Muscle layer of colon (tissue), 2 donors: Measurements from ENCODE around the gene TPP1.

Experiments used
- H3K27ac ChIP-seq: one replicate; pipeline ENCODE4 v1.7.0; 2013; ENCODE audit warnings: low read depth, mild to moderate bottlenecking, low read length, moderate library complexity
- H3K27me3 ChIP-seq, 2 donors: one replicate each; pipeline ENCODE4 v1.7.0; 2013; ENCODE audit warnings: low read length in 2 of 2, mild to moderate bottlenecking in 2 of 2; ENCODE audit not compliant: insufficient read depth in 2 of 2, control insufficient read depth in 1 of 2
- H3K36me3 ChIP-seq: one replicate; pipeline ENCODE4 v1.7.0; 2013; ENCODE audit warnings: mild to moderate bottlenecking, low read length; ENCODE audit not compliant: insufficient read depth
- H3K4me1 ChIP-seq: one replicate; pipeline ENCODE4 v1.7.0; 2013; ENCODE audit warnings: mild to moderate bottlenecking, low read length; ENCODE audit not compliant: insufficient read depth
- H3K4me3 ChIP-seq, 2 donors: one replicate each; pipeline ENCODE4 v1.7.0; 2013; ENCODE audit warnings: low read length in 2 of 2, low read depth in 1 of 2, mild to moderate bottlenecking in 1 of 2, moderate library complexity in 1 of 2
- H3K9ac ChIP-seq: one replicate; pipeline ENCODE4 v1.7.0; 2013; ENCODE audit warnings: low read length
- H3K9me3 ChIP-seq: one replicate; pipeline ENCODE4 v1.7.0; 2013; ENCODE audit warnings: mild to moderate bottlenecking, low read length
- donor health status: abdominal sarcoma.
- donor health status: Adenocarcinoma of cecum.

The TPP1 gene

GRCh38 chr11:6576471-6577373 lies 42.5 kb downstream of the TPP1 start:
- Histone ChIP-seq H3K36me3 (no peaks in the 10 kb centered on the region), H3K4me1 (peaks cover 38% of the 10 kb centered on the region), H3K27me3 (no peaks in the 10 kb centered on the region), H3K4me3 (no peak overlapping the region), H3K9me3 (no peaks in the 10 kb centered on the region), H3K27ac (peak overlapping the region; percentile 79), H3K9ac (no peak overlapping the region)

- H3K27me3 ChIP-seq: no peaks in the 10 kb centered on the region
- H3K27ac ChIP-seq: peak overlapping the region; percentile 30
- no peaks in the 10 kb centered on the region for H3K36me3 ChIP-seq
- no peak overlapping the region for H3K9ac ChIP-seq
- no peaks in the 10 kb centered on the region for H3K9me3 ChIP-seq
- peaks cover 42% of the 10 kb centered on the region for H3K4me1 ChIP-seq
- no peak overlapping the region for H3K4me3 ChIP-seq
Measured at GRCh38 chr11:6574816-6575715, 44.2 kb downstream of the TPP1 start.

DNA sequence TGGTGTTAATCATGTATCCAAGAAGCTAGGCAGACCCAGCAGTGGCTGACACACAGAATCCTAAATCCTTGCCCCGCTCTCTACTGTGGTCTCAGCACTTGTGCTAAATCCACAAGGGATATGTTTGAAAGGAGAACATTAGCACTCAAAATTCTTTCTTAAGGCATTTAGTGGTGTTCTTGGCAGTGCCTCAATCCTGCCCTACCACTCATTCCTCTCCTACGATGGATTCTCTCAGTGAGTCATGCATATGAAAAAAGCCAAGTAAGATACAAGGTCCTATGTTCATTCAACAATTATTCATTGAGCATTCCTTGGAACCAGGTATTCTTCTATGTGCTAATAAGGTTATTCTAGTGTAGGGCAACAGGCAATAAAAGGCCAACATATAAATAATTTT lies 47.0 kb downstream of the TPP1 start:
- H3K36me3 ChIP-seq: no peaks in the 10 kb centered on the region
- H3K4me1 ChIP-seq: peaks cover 40% of the 10 kb centered on the region
- no peak overlapping the region for H3K9ac ChIP-seq
- H3K9me3 ChIP-seq: no peaks in the 10 kb centered on the region
- peak overlapping the region in 1 of 2 donors; percentile 18 for H3K4me3 ChIP-seq
- no peaks in the 10 kb centered on the region for H3K27me3 ChIP-seq
- H3K27ac ChIP-seq: no peak overlapping the region

DNA sequence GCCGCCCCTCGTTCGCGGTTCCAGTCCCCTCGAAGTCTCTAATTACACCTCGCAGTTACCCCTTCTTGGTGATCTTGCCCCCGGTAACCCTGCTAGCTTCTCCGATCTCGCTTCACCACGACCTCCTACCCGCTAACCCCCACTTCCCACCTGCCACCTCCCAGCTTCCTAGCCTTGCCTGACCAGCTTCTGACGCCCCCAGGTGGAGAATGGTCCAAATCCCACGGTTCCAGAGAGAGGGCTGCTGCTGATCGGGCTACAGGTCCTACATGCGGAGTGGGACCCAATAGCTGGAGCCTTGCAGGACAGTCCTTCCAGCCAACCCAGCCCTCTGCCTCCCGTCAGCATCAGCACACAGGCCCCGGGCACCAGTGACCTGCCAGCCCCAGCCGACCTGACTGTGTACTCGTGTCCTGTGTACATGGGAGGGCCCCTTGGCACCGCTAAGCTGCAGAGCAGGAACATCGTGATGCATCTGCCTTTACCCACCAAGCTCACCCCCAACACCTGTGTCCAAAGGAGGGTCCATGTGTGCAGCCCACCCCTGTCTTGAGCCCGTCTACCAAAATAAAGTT lies 47.7 kb downstream of the TPP1 start:
- peak overlapping the region in 1 of 2 donors; percentile 18 for H3K4me3 ChIP-seq
- no peaks in the 10 kb centered on the region for H3K9me3 ChIP-seq
- no peak overlapping the region for H3K9ac ChIP-seq
- H3K36me3 ChIP-seq: no peaks in the 10 kb centered on the region
- no peak overlapping the region for H3K27ac ChIP-seq
- H3K4me1 ChIP-seq: peaks cover 33% of the 10 kb centered on the region
- no peaks in the 10 kb centered on the region for H3K27me3 ChIP-seq

DNA sequence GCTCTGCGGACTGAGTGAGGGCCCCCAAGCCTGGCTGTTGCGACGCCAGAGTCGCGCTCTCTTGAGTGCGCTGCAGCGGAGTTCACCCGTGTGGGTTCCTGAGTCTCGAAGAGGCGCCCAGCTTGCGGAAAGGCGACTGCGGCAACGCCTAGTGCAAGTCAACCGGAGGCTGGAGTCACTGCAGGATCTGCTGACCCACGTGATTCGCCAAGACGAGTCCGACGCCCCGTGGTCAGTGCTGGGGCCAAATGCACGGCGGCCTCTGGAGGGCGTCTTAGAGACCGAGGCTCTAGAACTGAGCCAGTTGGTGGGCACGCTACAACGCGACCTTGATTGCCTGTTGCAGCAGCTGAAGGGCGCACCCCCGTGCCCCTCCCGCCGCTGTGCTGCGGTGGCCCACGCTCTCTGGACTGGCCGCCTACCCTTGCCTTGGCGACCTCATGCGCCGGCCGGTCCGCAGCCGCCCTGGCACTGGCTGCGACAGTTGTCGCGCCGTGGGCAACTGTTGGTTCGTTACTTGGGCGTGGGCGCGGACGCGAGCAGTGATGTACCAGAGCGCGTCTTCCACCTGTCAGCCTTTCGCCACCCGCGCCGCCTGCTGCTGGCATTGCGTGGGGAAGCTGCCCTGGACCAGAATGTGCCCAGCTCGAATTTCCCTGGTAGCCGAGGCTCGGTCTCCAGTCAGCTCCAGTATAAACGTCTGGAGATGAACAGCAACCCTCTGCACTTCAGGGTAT lies 48.4 kb downstream of the TPP1 start:
- H3K9ac ChIP-seq: no peak overlapping the region
- no peaks in the 10 kb centered on the region for H3K27me3 ChIP-seq
- no peaks in the 10 kb centered on the region for H3K9me3 ChIP-seq
- H3K4me3 ChIP-seq: peak overlapping the region; percentile 10 to 18
- H3K36me3 ChIP-seq: no peaks in the 10 kb centered on the region
- H3K4me1 ChIP-seq: peaks cover 27% of the 10 kb centered on the region
- no peak overlapping the region for H3K27ac ChIP-seq

DNA sequence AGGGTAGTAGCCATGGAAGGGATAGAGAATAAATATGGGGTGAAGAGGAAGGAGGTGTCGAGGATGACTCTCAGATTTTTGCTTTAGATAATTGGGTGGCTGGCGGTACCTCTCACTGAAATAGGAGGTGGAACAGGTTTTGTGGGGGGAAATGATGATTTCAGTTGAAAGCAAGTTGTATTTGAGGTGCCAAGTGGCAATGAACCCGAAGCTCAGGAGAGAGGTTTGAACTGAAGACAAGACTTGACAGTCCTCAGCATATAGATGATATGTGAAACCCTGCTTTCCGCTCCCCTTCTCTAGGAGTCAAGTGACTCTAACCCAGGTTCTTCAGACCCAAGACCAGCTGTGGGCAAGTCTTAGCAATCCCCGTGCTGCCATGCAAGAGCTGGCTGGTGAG lies 49.5 kb downstream of the TPP1 start:
- H3K9me3 ChIP-seq: no peaks in the 10 kb centered on the region
- peaks cover 16% of the 10 kb centered on the region for H3K4me1 ChIP-seq
- no peaks in the 10 kb centered on the region for H3K27me3 ChIP-seq
- no peak overlapping the region for H3K9ac ChIP-seq
- no peak overlapping the region for H3K27ac ChIP-seq
- H3K4me3 ChIP-seq: no peak overlapping the region
- no peaks in the 10 kb centered on the region for H3K36me3 ChIP-seq

- no peak overlapping the region for H3K27ac ChIP-seq
- H3K36me3 ChIP-seq: no peaks in the 10 kb centered on the region
- no peaks in the 10 kb centered on the region for H3K27me3 ChIP-seq
- peaks cover 16% of the 10 kb centered on the region for H3K4me1 ChIP-seq
- H3K4me3 ChIP-seq: no peak overlapping the region
- H3K9ac ChIP-seq: no peak overlapping the region
- H3K9me3 ChIP-seq: no peaks in the 10 kb centered on the region
Measured at GRCh38 chr11:6568191-6568918, 50.9 kb downstream of the TPP1 start.

DNA sequence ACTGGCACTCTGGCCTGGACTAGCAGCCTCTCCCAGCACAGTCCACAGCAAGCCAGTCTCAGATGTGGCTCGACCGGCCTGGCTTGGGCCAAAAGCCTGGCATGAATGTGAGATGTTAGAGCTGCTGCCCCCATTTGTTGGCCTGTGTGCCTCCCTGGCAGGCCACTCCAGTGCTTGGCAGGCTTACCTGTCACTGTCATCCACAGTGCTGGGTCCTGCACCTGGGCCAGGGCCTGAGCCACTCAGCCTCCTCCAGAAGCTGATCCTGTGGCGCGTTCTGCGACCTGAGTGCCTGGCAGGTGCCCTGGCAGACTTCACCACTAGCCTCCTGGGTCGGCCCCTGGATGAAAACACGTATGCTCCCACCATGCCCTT lies 51.9 kb downstream of the TPP1 start:
- H3K4me1 ChIP-seq: peaks cover 16% of the 10 kb centered on the region
- H3K36me3 ChIP-seq: no peaks in the 10 kb centered on the region

GRCh38 chr11:6566704-6567370 lies 52.4 kb downstream of the TPP1 start:
- Histone ChIP-seq H3K36me3 (no peaks in the 10 kb centered on the region), H3K4me3 (no peak overlapping the region), H3K9me3 (no peaks in the 10 kb centered on the region), H3K27ac (no peak overlapping the region), H3K27me3 (no peaks in the 10 kb centered on the region), H3K4me1 (peaks cover 12% of the 10 kb centered on the region), H3K9ac (no peak overlapping the region)

More for the DNA sequence above, 51.9 kb downstream of the TPP1 start:
- Histone ChIP-seq H3K9ac (no peak overlapping the region), H3K4me3 (no peak overlapping the region), H3K27ac (no peak overlapping the region), H3K9me3 (no peaks in the 10 kb centered on the region), H3K27me3 (no peaks in the 10 kb centered on the region)

DNA sequence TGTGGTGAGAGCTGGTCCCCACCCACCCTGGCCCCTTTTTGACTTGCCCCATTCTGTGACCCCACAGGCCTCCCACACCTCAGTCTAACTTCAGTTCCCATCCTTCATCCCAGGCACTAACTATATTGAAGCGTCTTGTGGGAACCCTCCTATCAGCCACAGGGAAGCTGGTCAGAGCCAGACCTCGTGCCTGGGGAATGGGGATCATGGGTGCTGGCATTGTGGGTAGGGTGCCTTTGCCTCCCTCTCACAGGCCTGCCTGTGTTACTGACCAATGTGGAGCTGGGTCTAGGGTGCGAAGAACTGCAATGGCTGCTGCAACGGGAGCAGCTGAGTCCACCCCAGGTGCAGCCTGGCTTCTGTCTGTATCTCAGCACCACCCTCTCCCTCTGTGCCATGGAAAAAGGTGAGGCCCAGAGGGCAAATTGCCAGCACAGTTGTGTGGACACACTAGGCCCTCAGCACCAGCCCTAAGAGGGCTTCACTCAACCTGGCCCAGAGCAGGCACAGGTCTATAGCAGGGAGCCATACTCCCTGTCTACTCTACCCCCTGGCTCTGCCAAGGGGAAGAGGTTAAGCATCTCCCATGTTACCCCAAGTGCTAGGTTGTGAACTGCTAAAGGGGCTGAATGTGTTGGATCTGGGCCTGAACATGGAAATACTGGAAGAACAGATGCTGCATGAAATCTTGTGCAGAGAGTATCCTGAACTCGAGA lies 53.1 kb downstream of the TPP1 start:
- Histone ChIP-seq H3K27me3 (no peaks in the 10 kb centered on the region), H3K9ac (no peak overlapping the region), H3K4me3 (no peak overlapping the region), H3K9me3 (no peaks in the 10 kb centered on the region), H3K4me1 (peaks cover 7% of the 10 kb centered on the region), H3K27ac (no peak overlapping the region), H3K36me3 (no peaks in the 10 kb centered on the region)
